Adrenal gland (tissue), 12 donors: ENCODE measurements around the gene RNF144B. TPM values are rescaled to one million over a fixed set of nuclear protein-coding genes. Genes with fewer than 3 reads are reported as not detected.

Experiments
- DNase-seq, 7 donors: peaks; one replicate each; pipeline ENCODE4 v3.0.0-alpha.2; 2019 to 2020
- H3K27ac ChIP-seq, 5 donors: fragments of 200-600 bp; sonication (generic) in 4 of 5; 1 replicate in 3 of 5; 2 replicates in 2 of 5; pipeline versions ENCODE4 v1.5.1 to v1.8.0; 2016 to 2020; ENCODE audit warnings: mild to moderate bottlenecking in 1 of 5
- H3K27me3 ChIP-seq: fragments of 200-600 bp; 2 replicates; pipeline ENCODE4 v1.8.0; 2021
- H3K36me3 ChIP-seq, 2 donors: fragments of 200-600 bp; replicated peaks in 1 of 2; 1 replicate in 1 of 2; 2 replicates in 1 of 2; pipeline versions ENCODE4 v1.5.1 to v1.8.0; 2018 to 2022
- H3K4me1 ChIP-seq, 2 donors: fragments of 200-600 bp; replicated peaks in 1 of 2; 1 replicate in 1 of 2; 2 replicates in 1 of 2; pipeline versions ENCODE4 v1.5.1 to v1.8.0; 2018 to 2021
- H3K4me3 ChIP-seq, 4 donors: fragments of 200-600 bp; sonication (generic) in 3 of 4; one replicate each; pipeline ENCODE4 v1.5.1; 2016 to 2018
- H3K9me3 ChIP-seq, 3 donors: fragments of 200-600 bp; sonication (generic) in 1 of 3; replicated peaks in 1 of 3; 1 replicate in 2 of 3; 2 replicates in 1 of 3; pipeline versions ENCODE4 v1.5.1 to v1.8.0; 2016 to 2021
- CTCF ChIP-seq, 6 experiments: fragments of 450-650 bp in 4 of 6; fragments of 200-600 bp in 2 of 6; sonication (generic) in 1 of 6; IDR thresholded peaks; 1 replicate in 5 of 6; 2 replicates in 1 of 6; pipeline versions ENCODE4 v1.5.1 to v1.8.0; 2016 to 2021; ENCODE audit warnings: antibody characterized with exemption in 6 of 6, mild to moderate bottlenecking in 2 of 6, moderate library complexity in 1 of 6
- POLR2A ChIP-seq, 2 donors: fragments of 450-650 bp; IDR thresholded peaks; one replicate each; pipeline ENCODE4 v1.6.1; 2017; ENCODE audit warnings: antibody characterized with exemption in 2 of 2, mild to moderate bottlenecking in 2 of 2, moderate library complexity in 1 of 2
- WGBS, 4 donors: extraction: QIAGEN DNeasy Blood & Tissue Kit in 2 of 4; methylation state at CpG; one replicate each; pipeline versions ENCODE4 v1.1.5 to v1.1.7; 2013 to 2017; 5-methylcytosine and 5-hydroxymethylcytosine counted together
- intact Hi-C, 2 donors: fragments of 100-400 bp; cut with DNase I; formaldehyde crosslinking; loops; one replicate each; pipeline versions ENCODE4 v1.14.1 to v1.15.0; 2022 to 2023
- polyA plus RNA-seq, 3 donors: library from polyadenylated mRNA; stranded (reverse); fragments of 200-250 nt in 2 of 3; fragments of 350-450 nt in 1 of 3; fragmentation: Illumina TruSeq in 1 of 3; extraction: RNeasy Lipid Tissue Mini Kit (QIAGEN cat#74804) in 1 of 3; gene quantifications; one replicate each; pipeline ENCODE4 v1.2.3, GENCODE V29; 2013 to 2014
- total RNA-seq, 9 donors: library from RNA; depleted of rRNA in 4 of 9; stranded (reverse); fragments of >200 nt in 4 of 9; fragments of 120-200 nt in 1 of 9; fragmentation: NEBNext Ultra II Directional in 1 of 9; extraction: Animal tissue kit (Norgen Biotek cat#: 25700) in 1 of 9; gene quantifications; one replicate each; pipeline versions ENCODE4 v1.1.0 to v1.2.4, GENCODE V29; 2013 to 2023
- donor health status: healthy with polysubstance abuse.
- donor health status: Bipolar disorder and iron deficiency.
- donor health status: DM: yes; HTN: yes; CAD: no.
- donor health status: DM: no; HTN: no; CAD: no.
- donor health status: DM: no; HTN: no; CAD: no.
- donor health status: DM: yes; HTN: yes; CAD: no.

RNF144B gene
- total and polyA plus RNA-seq, 12 donors = 1.9 to 11.0 (median 7.4) TPM

DNA sequence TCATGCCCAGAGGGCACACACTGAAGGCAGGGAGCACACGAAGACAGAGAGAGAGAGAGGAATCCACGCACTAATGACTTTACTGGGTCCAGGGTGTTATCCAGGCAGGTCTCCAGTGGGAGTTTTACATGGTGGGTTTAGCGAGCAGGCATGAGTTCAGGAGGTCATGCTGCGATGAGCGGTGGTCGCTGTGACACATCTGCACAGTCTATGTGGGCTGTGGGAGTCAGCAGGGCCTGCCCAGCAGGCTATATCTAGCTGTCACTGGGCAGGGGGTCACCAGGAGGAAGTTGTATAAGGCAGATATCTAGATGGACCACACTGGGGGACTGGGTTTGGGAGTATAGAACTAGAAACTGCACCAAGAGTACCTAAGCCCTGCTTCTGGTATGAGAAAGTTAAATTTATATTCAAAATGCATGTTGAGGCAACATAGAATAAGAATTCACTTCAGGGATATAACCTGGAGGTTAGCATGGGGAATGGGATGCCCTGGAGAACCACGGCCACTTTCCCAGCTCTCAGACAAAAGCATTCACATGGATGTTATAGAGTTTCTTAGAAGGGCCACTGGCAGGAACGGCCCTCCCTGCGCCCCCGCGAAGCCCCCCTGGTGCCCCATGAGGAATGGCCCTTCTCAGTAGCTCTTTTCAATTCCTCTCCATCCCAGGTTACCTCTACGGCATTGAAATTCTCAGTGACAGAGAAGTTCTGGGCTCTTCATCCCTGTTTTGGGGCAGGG lies 113.9 kb downstream of the RNF144B start:
- H3K27ac ChIP-seq = peak overlapping the region in 1 of 5 donors; percentile 35
- intact Hi-C loops = loop anchor here in 1 of 2 donors (5.0 kb wide), 1 partner anchor 174 kb away; no protein-coding TSS in a partner anchor

DNA sequence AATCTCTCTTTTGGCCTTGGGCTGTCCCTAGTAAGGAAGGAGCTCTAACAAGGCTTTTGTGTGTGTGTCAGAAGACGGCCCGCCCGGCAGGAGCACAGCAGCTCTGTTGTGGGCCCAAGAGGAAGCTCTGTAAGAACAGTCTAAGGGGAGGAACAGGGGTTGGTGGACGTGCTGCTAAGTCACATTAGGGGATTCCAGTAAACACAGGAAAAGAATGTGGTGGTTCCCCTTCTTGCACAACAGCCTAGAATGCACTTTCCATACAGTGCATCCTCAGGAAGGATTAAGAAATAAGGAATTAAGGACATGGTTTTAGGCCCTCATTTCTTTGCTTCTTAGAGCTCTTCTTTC lies 114.5 kb downstream of the RNF144B start:
- DNase-seq = peak; percentile 27 to 65 (median 52)
- Histone ChIP-seq H3K4me3 (no peak overlapping the region), H3K36me3 (no peaks in the 10 kb centered on the region), H3K9me3 (no peaks in the 10 kb centered on the region), H3K4me1 (no peaks in the 10 kb centered on the region), H3K27ac (peak overlapping the region in 1 of 5 donors; percentile 35), H3K27me3 (no peaks in the 10 kb centered on the region)
- intact Hi-C loops = loop anchor here in 1 of 2 donors (5.0 kb wide), 1 partner anchor 174 kb away; no protein-coding TSS in a partner anchor
- WGBS, 4 donors = 60 to 74% (median 71%) methylated on average over 3 to 4 of the region's 4 CpGs
- TF ChIP-seq POLR2A (IDR thresholded peaks at IDR 0.05) (no peak), CTCF (IDR thresholded peaks at IDR 0.05) (no peak)

More for the DNA sequence above, 113.9 kb downstream of the RNF144B start:
- H3K4me1 ChIP-seq = no peaks in the 10 kb centered on the region
- TF ChIP-seq POLR2A (IDR thresholded peaks at IDR 0.05) (no peak), CTCF (IDR thresholded peaks at IDR 0.05) (no peak)
- 84 to 92% (median 86%) methylated on average over 7 to 12 of the region's 12 CpGs for WGBS, 4 donors
- DNase-seq = no peak
- no peak overlapping the region for H3K4me3 ChIP-seq
- no peaks in the 10 kb centered on the region for H3K9me3 ChIP-seq
- H3K36me3 ChIP-seq = no peaks in the 10 kb centered on the region
- H3K27me3 ChIP-seq = no peaks in the 10 kb centered on the region

DNA sequence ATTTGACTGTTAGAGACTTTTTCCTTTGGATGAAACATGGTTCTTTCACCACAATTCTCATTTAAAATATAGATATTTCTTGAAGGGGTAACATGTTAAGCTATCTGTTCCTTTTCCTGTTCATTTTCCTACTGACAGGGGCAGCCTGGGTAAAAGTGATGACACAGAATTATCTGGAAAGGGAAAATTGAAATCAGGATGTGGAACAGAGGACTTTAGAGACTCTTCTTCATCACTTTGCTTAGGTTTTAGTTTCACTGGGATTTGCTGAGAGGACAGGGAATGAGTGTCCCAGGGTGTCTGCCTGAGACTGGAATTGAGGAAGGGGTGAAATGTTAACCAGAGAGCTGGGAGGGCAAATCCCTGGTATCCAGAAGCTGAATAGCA lies 116.0 kb downstream of the RNF144B start:
- H3K4me1 ChIP-seq = no peaks in the 10 kb centered on the region
- H3K36me3 ChIP-seq = no peaks in the 10 kb centered on the region
- no peaks in the 10 kb centered on the region for H3K27me3 ChIP-seq
- no peaks in the 10 kb centered on the region for H3K9me3 ChIP-seq
- intact Hi-C loops = loop anchor here in 1 of 2 donors (5.0 kb wide), 1 partner anchor 176 kb away; no protein-coding TSS in a partner anchor
- H3K27ac ChIP-seq = peak overlapping the region in 2 of 5 donors; percentile 27 to 69
- no peak overlapping the region for H3K4me3 ChIP-seq
- DNase-seq = no peak
- no peak for TF ChIP-seq CTCF (IDR thresholded peaks at IDR 0.05)
- no peak for TF ChIP-seq POLR2A (IDR thresholded peaks at IDR 0.05)

DNA sequence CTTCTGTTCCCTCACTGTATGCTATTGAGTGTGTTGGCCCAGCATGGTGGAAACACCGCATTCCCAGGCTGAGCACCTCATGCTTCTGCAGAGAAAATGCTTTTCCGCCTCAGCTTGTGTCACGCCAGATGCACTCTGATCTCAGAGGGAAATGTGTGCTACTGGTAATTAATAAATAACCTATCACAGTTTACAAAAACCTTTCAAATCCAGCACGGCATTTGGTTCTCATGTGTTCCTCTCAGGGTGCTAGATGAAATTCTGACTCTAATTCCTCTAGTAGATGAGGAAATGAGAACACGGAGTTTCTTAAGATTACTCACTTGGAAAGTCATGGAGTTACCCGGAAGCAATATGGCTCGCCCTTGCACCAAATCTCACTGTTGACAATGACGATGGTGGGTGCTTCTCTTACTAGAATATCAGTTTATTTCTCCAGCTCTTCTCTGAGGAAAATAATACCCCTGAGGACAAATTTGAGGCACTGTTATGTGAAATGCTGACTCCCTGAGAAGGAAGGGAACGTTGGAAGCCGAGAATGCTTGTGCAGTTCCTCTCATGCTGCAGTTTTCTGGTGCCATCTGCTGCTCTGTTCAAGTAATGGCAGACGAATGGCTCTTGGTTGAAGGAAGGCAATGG lies 116.6 kb downstream of the RNF144B start:
- Histone ChIP-seq H3K36me3 (no peaks in the 10 kb centered on the region), H3K9me3 (no peaks in the 10 kb centered on the region), H3K4me1 (no peaks in the 10 kb centered on the region), H3K27me3 (no peaks in the 10 kb centered on the region), H3K4me3 (peak overlapping the region in 2 of 4 donors; percentile 15 to 48), H3K27ac (peak overlapping the region in 2 of 5 donors; percentile 27 to 69)
- intact Hi-C loops = loop anchor here (2.0 to 5.0 kb wide), 2 partner anchors 176 to 179 kb away; no protein-coding TSS in a partner anchor
- peak; percentile 55 to 76 (median 71) for DNase-seq
- TF ChIP-seq CTCF (IDR thresholded peaks at IDR 0.05) (peak; percentile 49 to 94 (median 85)), POLR2A (IDR thresholded peaks at IDR 0.05) (peak in 1 of 2 donors; percentile 6)
- WGBS, 4 donors = 31 to 37% (median 32%) methylated on average over 11 of the region's 11 CpGs
